GM21367 (cell line): Measurements from ENCODE around the gene CCDC7.
"Not testable (repeated sequence)": the region's sequence is repeated elsewhere in the genome, so short reads cannot be mapped to it uniquely, and the experiment has no call there.

Experiments
- ATAC-seq: cut with Tn5 transposase; IDR thresholded peaks from one replicate; pipeline ENCODE4 v1.9.1; 2021; ENCODE audit not compliant: unreplicated experiment

CCDC7 gene

GRCh38 chr10:32548208-32548607, 102.3 kb downstream of the CCDC7 start:
- ATAC-seq, result no peak

GRCh38 chr10:32556783-32557395, 110.9 kb downstream of the CCDC7 start:
- ATAC-seq, result no peak

DNA sequence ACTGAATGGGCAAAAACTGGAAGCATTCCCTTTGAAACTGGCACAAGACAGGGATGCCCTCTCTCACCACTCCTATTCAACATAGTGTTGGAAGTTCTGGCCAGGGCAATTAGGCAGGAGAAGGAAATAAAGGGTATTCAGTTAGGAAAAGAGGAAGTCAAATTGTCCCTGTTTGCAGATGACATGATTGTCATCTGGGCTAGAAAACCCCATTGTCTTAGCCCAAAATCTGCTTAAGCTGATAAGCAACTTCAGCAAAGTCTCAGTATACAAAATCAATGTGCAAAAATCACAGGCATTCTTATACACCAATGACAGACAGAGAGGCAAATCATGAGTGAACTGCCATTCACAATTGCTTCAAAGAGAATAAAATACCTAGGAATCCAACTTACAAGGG, 116.8 kb downstream of the CCDC7 start:
- not testable (repeated sequence) for ATAC-seq

- no peak for ATAC-seq
These were observed 131.5 kb downstream of the CCDC7 start for GRCh38 chr10:32577448-32577847.

DNA sequence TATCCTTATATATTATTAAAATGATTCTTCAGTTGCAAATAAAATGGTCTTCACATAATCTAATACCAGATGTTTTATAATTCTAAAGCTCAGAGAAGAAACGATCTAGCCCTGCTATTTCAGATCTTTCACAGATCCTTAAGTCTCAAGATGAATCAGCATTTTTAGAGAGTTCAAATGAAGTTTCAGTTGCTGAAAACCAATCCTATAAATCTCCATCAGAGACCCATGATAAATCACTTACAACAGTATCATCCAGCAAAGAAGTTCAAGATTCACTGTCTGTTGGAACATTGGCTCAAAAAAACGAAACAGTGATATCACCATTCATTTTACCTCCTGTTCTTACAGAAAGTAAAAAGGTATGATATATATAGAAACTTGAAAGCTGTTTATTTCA, 137.0 kb downstream of the CCDC7 start:
- no peak for ATAC-seq

DNA sequence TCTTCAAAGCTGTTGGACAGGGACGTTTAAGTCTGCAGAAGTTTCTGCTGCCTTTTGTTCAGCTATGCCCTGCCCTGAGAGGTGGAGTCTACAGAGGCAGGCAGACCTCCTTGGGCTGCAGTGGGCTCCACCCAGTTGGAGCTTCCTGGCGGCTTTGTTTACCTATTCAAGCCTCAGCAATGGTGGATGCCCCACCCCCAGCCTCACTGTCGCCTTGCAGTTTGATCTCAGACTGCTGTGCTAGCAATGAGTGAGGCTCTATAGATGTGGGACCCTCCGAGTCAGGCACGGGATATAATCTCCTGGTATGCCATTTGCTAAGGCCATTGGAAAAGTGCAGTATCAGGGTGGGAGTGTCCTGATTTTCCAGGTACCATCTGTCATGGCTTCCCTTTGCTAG, 152.1 kb downstream of the CCDC7 start:
- not testable (repeated sequence) for ATAC-seq

DNA sequence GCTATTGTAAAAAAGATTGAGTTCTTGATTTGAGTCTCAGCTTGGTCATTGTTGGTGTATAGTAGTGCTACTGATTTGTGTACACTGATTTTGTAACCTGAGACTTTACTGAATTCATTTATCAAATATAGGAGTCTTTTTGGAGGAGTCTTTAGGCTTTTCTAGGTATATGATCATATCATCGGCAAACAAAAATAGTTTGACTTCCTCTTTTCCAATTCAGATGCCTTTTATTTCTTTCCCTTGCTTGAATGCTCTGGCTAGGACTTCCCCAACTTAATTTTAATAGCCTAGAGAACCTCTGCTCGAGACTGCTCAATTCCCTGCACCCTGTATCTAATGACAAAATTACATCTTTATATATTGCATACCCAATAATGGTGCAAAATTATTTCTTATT, 154.4 kb downstream of the CCDC7 start:
- no peak for ATAC-seq

GRCh38 chr10:32601562-32601961, 155.6 kb downstream of the CCDC7 start:
- ATAC-seq, result not testable (repeated sequence)

DNA sequence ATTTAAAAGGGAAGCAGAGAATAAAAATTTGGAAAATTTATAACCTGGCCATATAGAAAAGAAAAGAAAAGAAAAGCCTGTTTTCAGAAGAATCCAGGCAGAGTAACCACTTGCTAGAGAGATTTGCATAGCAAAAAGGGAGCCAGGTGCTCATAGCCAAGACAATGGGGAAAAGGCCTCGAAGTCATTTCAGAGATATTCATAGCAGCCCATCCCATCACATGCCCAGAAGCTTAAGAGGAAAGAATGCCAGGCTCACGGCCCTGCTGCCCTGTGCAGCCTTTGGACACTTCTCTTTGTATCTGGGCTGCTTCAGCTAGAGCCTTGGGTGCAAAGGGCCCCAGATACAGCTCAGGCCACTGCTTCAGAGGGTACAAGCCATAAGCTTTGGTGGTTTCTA, 159.8 kb downstream of the CCDC7 start:
- no peak for ATAC-seq

GRCh38 chr10:32610543-32610942, 164.6 kb downstream of the CCDC7 start:
- ATAC-seq, result not testable (repeated sequence)

DNA sequence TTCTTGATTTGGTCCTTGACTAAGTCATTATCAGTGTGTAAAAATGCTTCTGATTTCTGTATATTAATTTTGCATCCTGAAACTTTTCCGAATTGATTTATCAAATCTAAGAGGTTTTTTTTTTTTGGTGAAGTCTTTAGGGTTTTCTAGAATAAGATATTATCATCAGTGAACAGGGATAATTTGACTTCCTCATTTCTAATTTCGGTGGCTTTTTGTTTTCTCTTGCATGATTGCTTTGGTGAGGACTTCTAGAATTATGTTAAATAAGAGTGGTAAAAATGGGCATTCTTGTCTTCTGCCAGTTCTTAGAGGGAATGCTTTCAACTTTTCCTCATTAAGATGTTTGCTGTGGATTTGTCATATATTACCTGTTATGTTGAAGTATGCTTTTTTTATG, 170.5 kb downstream of the CCDC7 start:
- no peak for ATAC-seq

DNA sequence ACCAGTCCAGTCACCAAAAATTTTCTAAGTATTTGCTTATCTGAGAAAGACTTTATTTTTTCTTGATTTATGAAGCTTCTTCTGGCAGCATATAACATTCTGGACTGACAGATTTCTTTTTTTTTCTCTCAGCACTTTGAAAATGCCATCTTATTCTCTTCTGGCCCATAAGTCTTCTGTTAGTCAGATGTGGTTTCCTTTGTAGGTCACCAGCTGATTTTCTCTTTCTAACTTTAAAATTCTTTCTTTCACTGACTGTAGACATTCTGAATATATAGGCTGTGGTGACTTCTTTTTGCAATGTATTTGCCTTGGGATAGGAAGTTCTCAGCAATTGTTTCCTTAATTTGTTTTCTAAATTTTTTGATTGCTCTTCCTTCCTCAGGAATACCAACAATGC, 172.5 kb downstream of the CCDC7 start:
- no peak for ATAC-seq

DNA sequence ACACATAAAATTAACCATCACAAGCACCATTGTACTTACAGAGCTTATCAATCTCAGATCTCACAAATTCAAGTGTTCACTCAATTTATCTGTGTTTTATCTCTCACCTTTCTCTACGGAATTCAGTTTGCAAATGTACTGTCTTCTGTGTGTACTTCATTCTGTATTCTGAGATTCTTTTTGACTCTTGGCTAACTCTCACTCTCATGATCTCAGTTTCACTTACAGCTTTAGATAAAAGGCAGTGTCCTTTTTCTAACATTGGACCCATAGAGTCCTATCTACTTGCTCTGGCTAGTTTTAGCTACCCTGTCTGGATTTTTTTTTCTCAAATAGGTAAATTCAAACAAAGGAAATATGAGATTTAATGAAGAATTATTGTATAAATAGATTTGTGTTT, 176.0 kb downstream of the CCDC7 start:
- no peak for ATAC-seq

GRCh38 chr10:32622409-32622808, 176.5 kb downstream of the CCDC7 start:
- no peak for ATAC-seq

DNA sequence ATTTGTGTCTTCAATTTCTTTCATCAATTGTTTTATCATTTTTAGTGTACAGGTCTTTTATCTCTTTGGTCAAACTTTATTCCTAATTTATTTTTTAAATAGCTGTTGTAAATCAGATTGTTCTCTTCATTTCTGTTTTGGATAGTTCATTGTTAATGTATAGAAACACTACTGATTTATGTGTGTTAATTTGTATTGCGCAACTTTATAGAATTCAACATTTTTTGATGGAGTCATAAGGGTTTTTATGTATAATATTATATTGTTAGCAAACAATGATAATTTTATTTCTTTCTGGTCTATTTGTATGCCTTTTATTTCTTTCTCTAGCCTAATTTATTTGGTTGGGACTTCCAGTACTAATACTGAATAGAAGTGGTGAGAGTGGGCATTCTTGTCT, 181.2 kb downstream of the CCDC7 start:
- no peak for ATAC-seq

GRCh38 chr10:32629910-32630309, 184.0 kb downstream of the CCDC7 start:
- no peak for ATAC-seq

DNA sequence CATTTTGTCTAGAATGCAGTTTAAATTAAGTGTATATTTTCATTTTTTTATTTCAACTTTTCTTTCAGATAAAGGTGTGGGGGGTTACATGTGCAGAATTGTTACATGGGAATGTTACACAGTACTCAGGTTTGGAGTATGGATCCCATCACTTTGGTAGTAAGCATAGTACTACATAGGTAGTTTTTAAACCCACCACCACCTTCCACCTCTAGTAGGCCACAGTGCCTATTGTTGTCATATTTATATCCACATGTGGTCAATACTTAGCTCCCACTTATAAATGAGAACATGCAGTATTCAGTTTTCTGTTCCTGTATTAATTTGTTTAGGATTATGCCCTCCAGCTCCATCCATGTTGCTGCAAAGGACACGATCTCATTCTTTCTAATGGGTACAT, 200.6 kb downstream of the CCDC7 start:
- no peak for ATAC-seq

- ATAC-seq, result peak; percentile 77
These were observed 204.3 kb downstream of the CCDC7 start for GRCh38 chr10:32650246-32650655.

DNA sequence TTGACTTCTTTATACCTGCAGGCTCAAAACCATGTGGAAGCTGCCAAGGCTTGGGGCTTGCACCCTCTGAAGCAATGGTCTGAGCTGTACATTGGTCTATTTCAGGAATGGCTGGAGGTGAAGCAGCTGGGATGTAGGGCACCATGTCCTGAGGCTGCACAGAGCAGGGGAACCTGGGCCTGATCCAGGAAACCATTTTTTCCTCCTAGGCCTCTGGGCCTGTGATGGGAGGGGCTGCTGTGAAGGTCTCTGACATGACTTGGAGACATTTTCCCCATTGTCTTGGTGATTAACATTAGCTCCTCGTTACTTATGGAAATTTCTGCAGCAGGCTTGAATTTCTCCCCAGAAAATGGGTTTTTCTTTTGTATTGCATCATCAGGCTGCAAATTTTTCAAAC, 211.5 kb downstream of the CCDC7 start:
- ATAC-seq, result not testable (repeated sequence)

DNA sequence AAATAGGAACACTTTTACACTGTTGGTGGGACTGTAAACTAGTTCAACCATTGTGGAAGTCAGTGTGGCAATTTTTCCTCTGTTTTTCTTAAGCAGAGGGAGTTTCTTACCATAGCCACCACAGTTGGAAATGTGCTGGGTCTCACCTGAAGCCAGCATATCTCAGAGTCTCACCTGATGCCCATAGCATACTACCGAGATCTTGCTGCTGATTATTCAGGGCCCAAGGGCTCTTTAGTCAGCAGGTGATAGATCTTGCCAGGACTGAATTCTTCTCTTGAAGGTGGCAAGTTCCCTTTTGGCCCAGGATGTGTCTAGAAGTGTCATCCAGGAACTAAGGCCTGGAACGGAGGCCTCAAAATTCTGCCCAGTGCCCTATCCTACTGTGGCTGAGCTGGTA, 215.4 kb downstream of the CCDC7 start:
- no peak for ATAC-seq

DNA sequence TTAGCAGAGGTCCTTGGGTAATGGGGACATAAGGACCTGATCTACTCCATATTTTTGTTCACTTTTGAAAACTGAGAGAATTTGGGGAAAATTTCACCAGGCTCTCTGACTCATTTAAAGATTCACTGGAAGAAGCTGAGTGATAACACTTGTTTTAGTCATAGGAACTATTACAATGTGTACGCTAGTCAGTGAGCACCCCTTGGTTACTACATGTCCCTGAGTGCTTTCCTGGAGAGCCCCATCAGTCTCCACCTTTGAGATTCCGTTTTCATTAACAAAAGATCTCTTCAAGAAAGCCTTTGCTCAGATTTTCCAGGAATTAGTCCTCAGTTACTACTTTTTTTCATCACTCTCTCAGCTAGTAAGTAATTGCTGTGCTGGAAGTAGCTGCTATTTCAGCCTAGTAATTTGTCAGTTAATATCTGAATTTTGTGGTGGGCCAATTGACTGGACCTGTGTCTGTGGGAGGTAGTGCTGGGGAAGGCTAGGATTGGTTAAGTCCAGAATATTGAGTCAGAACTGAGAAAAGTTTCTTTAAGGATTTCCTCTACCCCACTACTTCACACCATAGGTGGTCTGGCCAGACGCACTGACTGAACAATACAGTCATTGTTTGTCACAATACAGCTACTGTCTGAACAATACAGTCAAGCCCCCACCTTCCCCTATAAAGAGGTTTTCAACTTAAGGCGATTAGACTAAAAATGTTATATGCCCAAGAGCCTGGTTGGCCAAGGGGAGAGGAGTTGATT, 235.0 kb downstream of the CCDC7 start:
- no peak for ATAC-seq

- no peak for ATAC-seq
These were observed 238.4 kb downstream of the CCDC7 start for GRCh38 chr10:32684291-32684690.

GRCh38 chr10:32687116-32687515, 241.2 kb downstream of the CCDC7 start:
- no peak for ATAC-seq
